ENCODE results near the gene CABLES1. TPM values are rescaled to one million over a fixed set of nuclear protein-coding genes. Genes with fewer than 3 reads are reported as not detected.

CABLES1 gene
- total RNA-seq, 1 donor from 2014 or later = 3.1 TPM

GRCh38 chr18:23194155-23194996, 59.1 kb downstream of the CABLES1 start:
- no peak for TF ChIP-seq CTCF (IDR thresholded peaks at IDR 0.05; ENCODE audit: partially characterized antibody, unreplicated experiment)
- H3K4me1 Mint-ChIP-seq (ENCODE audit: low read depth, unreplicated experiment) = no peaks in the 10 kb centered on the region
- no peaks in the 10 kb centered on the region for H3K9me3 Mint-ChIP-seq (ENCODE audit: unreplicated experiment)
- H3K4me3 Mint-ChIP-seq (ENCODE audit: unreplicated experiment) = no peak overlapping the region
- H3K36me3 Mint-ChIP-seq (ENCODE audit: unreplicated experiment) = no peaks in the 10 kb centered on the region
- H3K27ac Mint-ChIP-seq (ENCODE audit: unreplicated experiment) = no peak overlapping the region
- no peak for DNase-seq
- H3K27me3 Mint-ChIP-seq (ENCODE audit: unreplicated experiment) = no peaks in the 10 kb centered on the region

GRCh38 chr18:23194997-23195957, 60.0 kb downstream of the CABLES1 start:
- no peaks in the 10 kb centered on the region for H3K4me1 Mint-ChIP-seq (ENCODE audit: low read depth, unreplicated experiment)

GRCh38 chr18:23196119-23197007, 61.1 kb downstream of the CABLES1 start:
- DNase-seq = no peak
- Mint-ChIP-seq H3K27me3 (ENCODE audit: unreplicated experiment) (no peaks in the 10 kb centered on the region), H3K4me1 (ENCODE audit: low read depth, unreplicated experiment) (peaks cover 8% of the 10 kb centered on the region), H3K4me3 (ENCODE audit: unreplicated experiment) (no peak overlapping the region), H3K9me3 (ENCODE audit: unreplicated experiment) (no peaks in the 10 kb centered on the region), H3K27ac (ENCODE audit: unreplicated experiment) (no peak overlapping the region), H3K36me3 (ENCODE audit: unreplicated experiment) (no peaks in the 10 kb centered on the region)
- no peak for TF ChIP-seq CTCF (IDR thresholded peaks at IDR 0.05; ENCODE audit: partially characterized antibody, unreplicated experiment)

More at GRCh38 chr18:23194997-23195957, 60.0 kb downstream of the CABLES1 start:
- Mint-ChIP-seq H3K36me3 (ENCODE audit: unreplicated experiment) (no peaks in the 10 kb centered on the region), H3K4me3 (ENCODE audit: unreplicated experiment) (no peak overlapping the region), H3K9me3 (ENCODE audit: unreplicated experiment) (no peaks in the 10 kb centered on the region), H3K27me3 (ENCODE audit: unreplicated experiment) (no peaks in the 10 kb centered on the region), H3K27ac (ENCODE audit: unreplicated experiment) (no peak overlapping the region)
- no peak for TF ChIP-seq CTCF (IDR thresholded peaks at IDR 0.05; ENCODE audit: partially characterized antibody, unreplicated experiment)
- no peak for DNase-seq

GRCh38 chr18:23198217-23198845, 63.0 kb downstream of the CABLES1 start:
- H3K27ac Mint-ChIP-seq (ENCODE audit: unreplicated experiment) = no peak overlapping the region
- no peak for DNase-seq
- H3K27me3 Mint-ChIP-seq (ENCODE audit: unreplicated experiment) = no peaks in the 10 kb centered on the region
- peaks cover 8% of the 10 kb centered on the region for H3K4me1 Mint-ChIP-seq (ENCODE audit: low read depth, unreplicated experiment)
- no peak for TF ChIP-seq CTCF (IDR thresholded peaks at IDR 0.05; ENCODE audit: partially characterized antibody, unreplicated experiment)
- H3K9me3 Mint-ChIP-seq (ENCODE audit: unreplicated experiment) = no peaks in the 10 kb centered on the region
- H3K4me3 Mint-ChIP-seq (ENCODE audit: unreplicated experiment) = no peak overlapping the region
- no peaks in the 10 kb centered on the region for H3K36me3 Mint-ChIP-seq (ENCODE audit: unreplicated experiment)

Measured in glutamatergic neuron (in vitro differentiated cells).